ENCODE measurements around the gene GNA15.

Gene GNA15

GRCh38 chr19:3095441-3096191 lies 40.2 kb upstream of the GNA15 start (continued):
- TF ChIP-seq ZNF398 (tag by site-specific recombination; IDR thresholded peaks at IDR 0.05) (no peak), ZNF140 (tag by site-specific recombination; IDR thresholded peaks at IDR 0.05) (no peak), KLF10 (tag by site-specific recombination; IDR thresholded peaks at IDR 0.05) (peak; percentile 54; the same call in 1 of the 2 replicates), ZNF585B (tag by site-specific recombination; IDR thresholded peaks at IDR 0.05) (no peak), ZNF544 (tag by site-specific recombination; IDR thresholded peaks at IDR 0.05) (no peak), ZNF777 (tag by site-specific recombination; IDR thresholded peaks at IDR 0.05; ENCODE audit: borderline replicate concordance) (no peak), ZBTB26 (tag by site-specific recombination; optimal IDR thresholded peaks at IDR 0.05) (peak; percentile 43), ZNF561 (tag by site-specific recombination; IDR thresholded peaks at IDR 0.05; ENCODE audit: borderline replicate concordance) (no peak), SCRT1 (tag by site-specific recombination; IDR thresholded peaks at IDR 0.05; ENCODE audit: borderline replicate concordance) (peak; percentile 54; the same call in 1 of the 2 replicates), ZBTB48 (tag by site-specific recombination; IDR thresholded peaks at IDR 0.05) (no peak), ZNF626 (tag by site-specific recombination; IDR thresholded peaks at IDR 0.05) (no peak), ZNF530 (tag by site-specific recombination; IDR thresholded peaks at IDR 0.05; ENCODE audit: low read depth) (no peak), ZNF138 (tag by site-specific recombination; IDR thresholded peaks at IDR 0.05; ENCODE audit: borderline replicate concordance) (no peak), ZNF518A (tag by site-specific recombination; conservative IDR thresholded peaks at IDR 0.05; ENCODE audit: low read depth) (no peak), MZF1 (tag by site-specific recombination; IDR thresholded peaks at IDR 0.05; ENCODE audit: borderline replicate concordance) (no peak), ZIC2 (tag by site-specific recombination; IDR thresholded peaks at IDR 0.05) (peak; percentile 94), ZBTB20 (tag by site-specific recombination; IDR thresholded peaks at IDR 0.05) (peak; percentile 37; the same call in 1 of the 2 replicates), ZNF350 (tag by site-specific recombination; IDR thresholded peaks at IDR 0.05) (no peak), KLF8 (tag by site-specific recombination; IDR thresholded peaks at IDR 0.05) (peak; percentile 36; the same call in 1 of the 2 replicates), IKZF3 (tag by site-specific recombination; IDR thresholded peaks at IDR 0.05) (no peak), ZNF596 (tag by site-specific recombination; IDR thresholded peaks at IDR 0.05) (no peak), ZNF302 (tag by site-specific recombination; IDR thresholded peaks at IDR 0.05; ENCODE audit: low read depth) (no peak), PRDM6 (tag by site-specific recombination; IDR thresholded peaks at IDR 0.05) (no peak), KLF16 (tag by site-specific recombination; IDR thresholded peaks at IDR 0.05) (peak; percentile 39; the same call in 1 of the 2 replicates), GLI4 (tag by site-specific recombination; IDR thresholded peaks at IDR 0.05) (no peak), ZNF2 (tag by site-specific recombination; IDR thresholded peaks at IDR 0.05) (no peak), ZNF555 (tag by site-specific recombination; conservative IDR thresholded peaks at IDR 0.05) (no peak), ZNF629 (tag by site-specific recombination; IDR thresholded peaks at IDR 0.05) (no peak), KLF7 (tag by site-specific recombination; IDR thresholded peaks at IDR 0.05; ENCODE audit: borderline replicate concordance) (no peak), GLIS1 (tag by site-specific recombination; IDR thresholded peaks at IDR 0.05) (peak; percentile 34; the same call in 1 of the 2 replicates), ZXDB (tag by site-specific recombination; IDR thresholded peaks at IDR 0.05) (peak; percentile 99)
